ENCODE measurements around the gene AIFM1.
"Not testable (repeated sequence)": the region's sequence is repeated elsewhere in the genome, so short reads cannot be mapped to it uniquely, and the experiment has no call there.

AIFM1 gene

GRCh38 chrX:130119312-130119898 lies 46.2 kb downstream of the AIFM1 start:
- no peak overlapping the region for H3K4me2 ChIP-seq (ENCODE audit: low read depth, low read length)
- no peak overlapping the region for H3K27ac ChIP-seq (ENCODE audit: low read length)
- no peak overlapping the region for H3K4me3 ChIP-seq (ENCODE audit: low read length)
- no peaks in the 10 kb centered on the region for H3K36me3 ChIP-seq (replicated peaks; ENCODE audit: insufficient read depth, low read length)
- TF ChIP-seq EZH2 (optimal IDR thresholded peaks at IDR 0.05; ENCODE audit: low read depth, low read length): no peak
- no peak for TF ChIP-seq CTCF (IDR thresholded peaks at IDR 0.05; ENCODE audit: low read length)
- TF ChIP-seq EZH2phosphoT487 (IDR thresholded peaks at IDR 0.05; ENCODE audit: low read length): no peak
- no peak overlapping the region for H2AFZ ChIP-seq (ENCODE audit: low read length)
- no peaks in the 10 kb centered on the region for H3K79me2 ChIP-seq (ENCODE audit: low read length)
- no peaks in the 10 kb centered on the region for H3K27me3 ChIP-seq (replicated peaks; ENCODE audit: insufficient read depth, low read length)
- H3K9me3 ChIP-seq (replicated peaks; ENCODE audit: insufficient read depth, low read length): no peaks in the 10 kb centered on the region
- H3K9ac ChIP-seq (ENCODE audit: low read length): no peak overlapping the region
- H3F3A ChIP-seq (ENCODE audit: insufficient read depth, low read length): no peaks in the 10 kb centered on the region
- H4K20me1 ChIP-seq (ENCODE audit: insufficient read depth, low read length): no peaks in the 10 kb centered on the region
- no peaks in the 10 kb centered on the region for H3K9me2 ChIP-seq (replicated peaks; ENCODE audit: insufficient read depth, low read length)
- peaks cover 6% of the 10 kb centered on the region; the same call in 1 of the 2 replicates for H3K4me1 ChIP-seq (ENCODE audit: low read length)
- DNase-seq: no peak

- no peak overlapping the region for H3K27ac ChIP-seq (ENCODE audit: low read length)
- no peak overlapping the region for H3K4me3 ChIP-seq (ENCODE audit: low read length)
These were observed 47.0 kb downstream of the AIFM1 start for GRCh38 chrX:130118441-130119311.

GRCh38 chrX:130117166-130117565 lies 48.5 kb downstream of the AIFM1 start:
- no peaks in the 10 kb centered on the region for H3K9me2 ChIP-seq (replicated peaks; ENCODE audit: insufficient read depth, low read length)
- no peaks in the 10 kb centered on the region for H3K27me3 ChIP-seq (replicated peaks; ENCODE audit: insufficient read depth, low read length)
- H2AFZ ChIP-seq (ENCODE audit: low read length): no peak overlapping the region
- no peaks in the 10 kb centered on the region for H3K79me2 ChIP-seq (ENCODE audit: low read length)
- H3K27ac ChIP-seq (ENCODE audit: low read length): no peak overlapping the region
- no peak for DNase-seq
- no peak overlapping the region for H3K4me2 ChIP-seq (ENCODE audit: low read depth, low read length)
- H3K9me3 ChIP-seq (replicated peaks; ENCODE audit: insufficient read depth, low read length): no peaks in the 10 kb centered on the region
- no peaks in the 10 kb centered on the region for H3F3A ChIP-seq (ENCODE audit: insufficient read depth, low read length)
- no peaks in the 10 kb centered on the region for H3K36me3 ChIP-seq (replicated peaks; ENCODE audit: insufficient read depth, low read length)
- TF ChIP-seq CTCF (IDR thresholded peaks at IDR 0.05; ENCODE audit: low read length) (no peak), EZH2 (optimal IDR thresholded peaks at IDR 0.05; ENCODE audit: low read depth, low read length) (no peak), EZH2phosphoT487 (IDR thresholded peaks at IDR 0.05; ENCODE audit: low read length) (no peak)
- H3K4me1 ChIP-seq (ENCODE audit: low read length): peaks cover 6% of the 10 kb centered on the region; the same call in 1 of the 2 replicates
- no peaks in the 10 kb centered on the region for H4K20me1 ChIP-seq (ENCODE audit: insufficient read depth, low read length)
- H3K4me3 ChIP-seq (ENCODE audit: low read length): no peak overlapping the region
- H3K9ac ChIP-seq (ENCODE audit: low read length): no peak overlapping the region

More at GRCh38 chrX:130118441-130119311, 47.0 kb downstream of the AIFM1 start:
- Histone ChIP-seq H4K20me1 (ENCODE audit: insufficient read depth, low read length) (no peaks in the 10 kb centered on the region), H3K9ac (ENCODE audit: low read length) (no peak overlapping the region), H3K79me2 (ENCODE audit: low read length) (no peaks in the 10 kb centered on the region), H3K4me2 (ENCODE audit: low read depth, low read length) (no peak overlapping the region), H3K27me3 (replicated peaks; ENCODE audit: insufficient read depth, low read length) (no peaks in the 10 kb centered on the region), H3K4me1 (ENCODE audit: low read length) (peaks cover 6% of the 10 kb centered on the region; the same call in 1 of the 2 replicates), H3K9me3 (replicated peaks; ENCODE audit: insufficient read depth, low read length) (no peaks in the 10 kb centered on the region), H3K36me3 (replicated peaks; ENCODE audit: insufficient read depth, low read length) (no peaks in the 10 kb centered on the region), H2AFZ (ENCODE audit: low read length) (no peak overlapping the region), H3K9me2 (replicated peaks; ENCODE audit: insufficient read depth, low read length) (no peaks in the 10 kb centered on the region), H3F3A (ENCODE audit: insufficient read depth, low read length) (no peaks in the 10 kb centered on the region)
- TF ChIP-seq CTCF (IDR thresholded peaks at IDR 0.05; ENCODE audit: low read length) (no peak), EZH2 (optimal IDR thresholded peaks at IDR 0.05; ENCODE audit: low read depth, low read length) (no peak), EZH2phosphoT487 (IDR thresholded peaks at IDR 0.05; ENCODE audit: low read length) (no peak)
- no peak for DNase-seq

- H3K9me3 ChIP-seq (replicated peaks; ENCODE audit: insufficient read depth, low read length); H3K4me1 ChIP-seq (ENCODE audit: low read length); H3K9me2 ChIP-seq (replicated peaks; ENCODE audit: insufficient read depth, low read length); H2AFZ ChIP-seq (ENCODE audit: low read length); H3K79me2 ChIP-seq (ENCODE audit: low read length); H3K9ac ChIP-seq (ENCODE audit: low read length); H4K20me1 ChIP-seq (ENCODE audit: insufficient read depth, low read length); H3K4me3 ChIP-seq (ENCODE audit: low read length); H3K27me3 ChIP-seq (replicated peaks; ENCODE audit: insufficient read depth, low read length); DNase-seq; H3K27ac ChIP-seq (ENCODE audit: low read length); H3F3A ChIP-seq (ENCODE audit: insufficient read depth, low read length); H3K36me3 ChIP-seq (replicated peaks; ENCODE audit: insufficient read depth, low read length); H3K4me2 ChIP-seq (ENCODE audit: low read depth, low read length): not testable (repeated sequence)
These were observed 50.3 kb downstream of the AIFM1 start for GRCh38 chrX:130115119-130115885.

All from MM.1S (cell line).